Parietal lobe (tissue), 2 donors: ENCODE results near the gene MICAL2. TPM values are rescaled to one million over a fixed set of nuclear protein-coding genes. Genes with fewer than 3 reads are reported as not detected.

Source experiments
- small RNA-seq: library from RNA; depleted of rRNA; stranded (forward); fragments of <200 nt; gene quantifications from one replicate; pipeline ENCODE3, GENCODE V24; 2014; ENCODE audit warnings: low replicate concordance
- total RNA-seq: library from RNA; depleted of rRNA; stranded (reverse); fragments of >200 nt; gene quantifications from one replicate; pipeline ENCODE4 v1.2.3, GENCODE V29; 2014

MICAL2 gene
- total RNA-seq: 27.2 TPM

GRCh38 chr11:12110201-12110713, at the start of gene MICAL2:
MICAL2 (plus strand) TSS chr11:12110590; CDS start chr11:12162156, 51,566 bp downstream.

Small RNA genes lying within 50 kb of the gene (small RNA-seq; reads per million reads assigned to genes)
- not detected for gene MIR6124

Other genes with a start within 250 kb of the MICAL2 start
- gene DKK3, start 102.0 kb upstream of the MICAL2 start, total RNA-seq: 226 TPM